ENCODE data around the gene C19orf47. TPM values are rescaled to one million over a fixed set of nuclear protein-coding genes. Genes with fewer than 3 reads are reported as not detected.

Gene C19orf47
- total and polyA plus RNA-seq, 11 donors, result 99.1 to 314 (median 149) TPM

DNA sequence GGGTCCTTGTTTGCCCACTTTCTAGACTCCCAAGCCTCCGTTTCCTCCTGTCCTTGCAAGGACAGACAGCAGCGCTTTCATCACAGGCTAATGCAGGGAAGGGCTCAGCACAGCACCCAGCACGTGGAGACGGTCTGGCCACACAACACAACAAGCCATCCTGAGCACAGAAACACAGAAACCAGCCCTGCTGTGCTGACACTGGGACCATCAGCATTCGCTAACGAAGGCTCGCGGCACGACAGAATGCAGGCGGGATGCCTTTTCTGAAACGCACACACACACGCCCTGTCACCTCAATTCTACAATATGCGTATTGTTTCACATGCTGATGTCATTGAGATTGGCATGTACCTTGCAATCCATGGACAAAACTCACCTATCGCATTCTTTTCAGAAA, 75.9 kb downstream of the C19orf47 start:
- WGBS, 4 donors, result 90 to 93% (median 92%) methylated on average over 14 of the region's 14 CpGs
- no peak for ATAC-seq
- H3K36me3 ChIP-seq, result peaks cover 0 to 13% (median 4%) of the 10 kb centered on the region in 9 donors
- TF ChIP-seq POLR2A (IDR thresholded peaks at IDR 0.05), result no peak
- TF ChIP-seq, protein P1, sequence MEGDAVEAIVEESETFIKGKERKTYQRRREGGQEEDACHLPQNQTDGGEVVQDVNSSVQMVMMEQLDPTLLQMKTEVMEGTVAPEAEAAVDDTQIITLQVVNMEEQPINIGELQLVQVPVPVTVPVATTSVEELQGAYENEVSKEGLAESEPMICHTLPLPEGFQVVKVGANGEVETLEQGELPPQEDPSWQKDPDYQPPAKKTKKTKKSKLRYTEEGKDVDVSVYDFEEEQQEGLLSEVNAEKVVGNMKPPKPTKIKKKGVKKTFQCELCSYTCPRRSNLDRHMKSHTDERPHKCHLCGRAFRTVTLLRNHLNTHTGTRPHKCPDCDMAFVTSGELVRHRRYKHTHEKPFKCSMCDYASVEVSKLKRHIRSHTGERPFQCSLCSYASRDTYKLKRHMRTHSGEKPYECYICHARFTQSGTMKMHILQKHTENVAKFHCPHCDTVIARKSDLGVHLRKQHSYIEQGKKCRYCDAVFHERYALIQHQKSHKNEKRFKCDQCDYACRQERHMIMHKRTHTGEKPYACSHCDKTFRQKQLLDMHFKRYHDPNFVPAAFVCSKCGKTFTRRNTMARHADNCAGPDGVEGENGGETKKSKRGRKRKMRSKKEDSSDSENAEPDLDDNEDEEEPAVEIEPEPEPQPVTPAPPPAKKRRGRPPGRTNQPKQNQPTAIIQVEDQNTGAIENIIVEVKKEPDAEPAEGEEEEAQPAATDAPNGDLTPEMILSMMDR (IDR thresholded peaks at IDR 0.05), result no peak
- intact Hi-C loops (cut with DNase I), result no loop called here
- peak in 1 of 5 donors; percentile 9 for DNase-seq
- H3K4me1 ChIP-seq, result peaks cover 4 to 74% (median 41%) of the 10 kb centered on the region in 12 donors
- no peak overlapping the region for H3K27ac ChIP-seq
- H3K27me3 ChIP-seq, result no peaks in the 10 kb centered on the region
- no peaks in the 10 kb centered on the region for H3K9me3 ChIP-seq
- H3K4me3 ChIP-seq, result no peak overlapping the region

DNA sequence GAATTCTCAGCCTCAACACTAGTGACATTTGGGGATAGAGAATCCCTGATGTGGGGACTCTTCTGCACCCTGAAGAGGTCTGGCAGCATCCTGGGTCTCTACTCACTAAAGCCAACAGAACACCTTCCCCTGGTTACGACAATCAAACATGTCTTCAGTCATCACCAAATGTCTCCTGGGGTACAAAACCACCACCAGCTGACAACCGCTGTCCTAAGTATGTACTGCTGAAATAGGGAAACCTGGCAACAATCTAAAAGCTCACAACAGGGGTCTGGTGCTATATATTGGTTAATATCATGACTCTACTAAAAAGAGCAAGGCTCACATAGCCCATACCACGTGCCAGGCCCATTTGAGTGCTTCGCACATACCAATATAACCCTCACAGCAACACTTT, 76.5 kb downstream of the C19orf47 start:
- 84 to 88% (median 88%) methylated on average over 4 of the region's 4 CpGs for WGBS, 4 donors
- H3K4me3 ChIP-seq, result no peak overlapping the region

DNA sequence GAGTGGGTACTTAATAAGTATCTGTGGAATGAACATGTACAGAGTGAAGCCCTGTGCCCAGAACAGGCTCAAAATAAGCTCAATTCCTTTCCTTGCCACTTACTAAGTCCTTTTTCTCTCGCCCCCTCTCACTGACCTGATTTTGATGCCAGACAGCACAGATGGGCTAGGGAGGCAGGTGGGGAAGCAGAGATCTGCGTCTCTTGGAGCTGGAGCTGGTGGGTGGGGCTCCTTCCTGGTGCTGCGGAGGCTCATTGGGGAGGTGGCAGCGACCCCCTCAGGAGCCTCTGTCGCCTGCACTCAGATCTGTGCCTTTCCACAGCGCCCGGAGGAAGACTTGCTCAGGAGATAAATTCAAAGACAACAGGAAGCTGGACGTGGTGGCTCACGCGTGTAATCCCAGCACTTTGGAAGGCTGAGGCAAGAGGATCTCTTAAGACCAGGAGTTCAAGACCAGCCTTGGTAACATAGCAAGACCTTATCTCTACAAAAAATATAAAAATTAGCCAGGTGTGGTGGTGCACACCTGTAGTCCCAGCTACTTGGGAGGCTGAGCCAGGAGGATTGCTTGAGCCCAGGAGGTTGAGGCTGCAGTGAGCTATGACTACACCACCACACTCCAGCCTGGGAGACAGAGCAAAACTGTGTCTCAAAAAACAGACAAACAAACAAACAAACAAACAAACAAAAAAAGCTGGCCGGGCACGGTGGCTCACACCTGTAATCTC, 77.7 kb downstream of the C19orf47 start:
- peak overlapping the region in 1 of 12 donors; percentile 50 for H3K27ac ChIP-seq
- no peak overlapping the region for H3K4me3 ChIP-seq
- peaks cover 4 to 84% (median 51%) of the 10 kb centered on the region in 12 donors for H3K4me1 ChIP-seq
- peaks cover 0 to 13% (median 4%) of the 10 kb centered on the region in 9 donors for H3K36me3 ChIP-seq
- no peak for TF ChIP-seq POLR2A (IDR thresholded peaks at IDR 0.05)
- TF ChIP-seq, protein P1 (IDR thresholded peaks at IDR 0.05), result peak in 4 of 12 donors; percentile 15 to 24 (median 16)
- H3K9me3 ChIP-seq, result no peaks in the 10 kb centered on the region
- no peak for DNase-seq
- H3K27me3 ChIP-seq, result no peaks in the 10 kb centered on the region
- ATAC-seq, result no peak
- intact Hi-C loops (cut with DNase I), result no loop called here
- 57 to 76% (median 65%) methylated on average over 12 of the region's 12 CpGs for WGBS, 4 donors

More for the DNA sequence above, 76.5 kb downstream of the C19orf47 start:
- TF ChIP-seq POLR2A (IDR thresholded peaks at IDR 0.05), result no peak
- TF ChIP-seq, protein P1 (IDR thresholded peaks at IDR 0.05), result no peak
- peak in 1 of 5 donors; percentile 3 for DNase-seq
- H3K27ac ChIP-seq, result no peak overlapping the region
- H3K4me1 ChIP-seq, result peaks cover 4 to 75% (median 44%) of the 10 kb centered on the region in 12 donors
- no peaks in the 10 kb centered on the region for H3K9me3 ChIP-seq
- no peaks in the 10 kb centered on the region for H3K27me3 ChIP-seq
- peaks cover 0 to 13% (median 4%) of the 10 kb centered on the region in 9 donors for H3K36me3 ChIP-seq
- intact Hi-C loops (cut with DNase I), result no loop called here
- ATAC-seq, result no peak

MicroRNA genes within 50 kb of the gene (microRNA counts, 767-probe panel; counts per million panel counts)
- 71.6 to 309 counts per million in 2 donors for microRNA hsa-miR-641

Small RNA genes within 50 kb of the gene (microRNA-seq; reads per million reads assigned to microRNA genes)
- 9.6 to 20.1 (median 13.7) reads per million in 4 donors for gene MIR641
- 0 to 0.77 (median 0.17) reads per million in 4 donors for gene MIR6796

Other genes with a start within 250 kb of the C19orf47 start
- 10 to 100 TPM; 13.7 to 30.7 (median 15.6) TPM for gene MAP3K10, start 157.0 kb downstream of the C19orf47 start, total RNA-seq
- 10 to 100 TPM; 16.4 to 32.8 TPM for gene MAP3K10, start 157.0 kb downstream of the C19orf47 start, polyA plus RNA-seq
- not detected for gene TTC9B, start 130.0 kb downstream of the C19orf47 start, total RNA-seq
- not detected for gene TTC9B, start 130.0 kb downstream of the C19orf47 start, polyA plus RNA-seq
- under 1 TPM in 2 of 9 donors, not detected in 7; 0.21 to 0.75 TPM for gene CCNP, start 121.7 kb downstream of the C19orf47 start, total RNA-seq
- not detected for gene CCNP, start 121.7 kb downstream of the C19orf47 start, polyA plus RNA-seq
- 100 to 1,000 TPM in 7 of 9 donors, 10 to 100 TPM in 2; 81.8 to 132 (median 113) TPM for gene AKT2, start 63.1 kb downstream of the C19orf47 start, total RNA-seq
- gene AKT2, start 63.1 kb downstream of the C19orf47 start, polyA plus RNA-seq, result 10 to 100 TPM; 71.0 to 91.0 TPM
- gene PLD3, start 298 bp upstream of the C19orf47 start, total RNA-seq, result 100 to 1,000 TPM; 138 to 375 (median 183) TPM
- 100 to 1,000 TPM; 109 to 146 TPM for gene PLD3, start 298 bp upstream of the C19orf47 start, polyA plus RNA-seq
- under 1 TPM in 3 of 9 donors, not detected in 6; 0.07 to 0.14 (median 0.12) TPM for gene HIPK4, start 41.8 kb upstream of the C19orf47 start, total RNA-seq
- gene HIPK4, start 41.8 kb upstream of the C19orf47 start, polyA plus RNA-seq, result under 1 TPM; 0.08 to 0.12 TPM
- 1 to 10 TPM; 2.5 to 4.6 (median 3.1) TPM for gene PRX, start 65.0 kb upstream of the C19orf47 start, total RNA-seq
- 1 to 10 TPM; 2.9 to 4.3 TPM for gene PRX, start 65.0 kb upstream of the C19orf47 start, polyA plus RNA-seq
- gene SERTAD1, start 77.6 kb upstream of the C19orf47 start, total RNA-seq, result 10 to 100 TPM in 6 of 9 donors, 1 to 10 TPM in 3; 7.6 to 28.0 (median 11.5) TPM
- gene SERTAD1, start 77.6 kb upstream of the C19orf47 start, polyA plus RNA-seq, result 10 to 100 TPM; 10.2 to 40.2 TPM
- 10 to 100 TPM; 17.6 to 38.7 (median 26.0) TPM for gene SERTAD3, start 95.9 kb upstream of the C19orf47 start, total RNA-seq
- 10 to 100 TPM; 23.2 to 36.9 TPM for gene SERTAD3, start 95.9 kb upstream of the C19orf47 start, polyA plus RNA-seq
- 100 to 1,000 TPM in 5 of 9 donors, 10 to 100 TPM in 4; 76.3 to 330 (median 100) TPM for gene BLVRB, start 117.3 kb upstream of the C19orf47 start, total RNA-seq
- gene BLVRB, start 117.3 kb upstream of the C19orf47 start, polyA plus RNA-seq, result 100 to 1,000 TPM; 115 to 164 TPM
- gene SPTBN4, start 118.6 kb upstream of the C19orf47 start, total RNA-seq, result 1 to 10 TPM; 1.9 to 8.7 (median 4.2) TPM
- gene SPTBN4, start 118.6 kb upstream of the C19orf47 start, polyA plus RNA-seq, result 1 to 10 TPM; 2.3 to 5.4 TPM
- gene SHKBP1, start 228.5 kb upstream of the C19orf47 start, total RNA-seq, result 10 to 100 TPM; 16.4 to 52.8 (median 18.4) TPM
- gene SHKBP1, start 228.5 kb upstream of the C19orf47 start, polyA plus RNA-seq, result 10 to 100 TPM; 23.2 to 37.0 TPM